ENCODE results near the gene BTBD19.

GRCh38 chr1:44775078-44775929 lies 33.0 kb upstream of the BTBD19 start, which contains the start of gene RPS8:
- TF ChIP-seq, protein P1, sequence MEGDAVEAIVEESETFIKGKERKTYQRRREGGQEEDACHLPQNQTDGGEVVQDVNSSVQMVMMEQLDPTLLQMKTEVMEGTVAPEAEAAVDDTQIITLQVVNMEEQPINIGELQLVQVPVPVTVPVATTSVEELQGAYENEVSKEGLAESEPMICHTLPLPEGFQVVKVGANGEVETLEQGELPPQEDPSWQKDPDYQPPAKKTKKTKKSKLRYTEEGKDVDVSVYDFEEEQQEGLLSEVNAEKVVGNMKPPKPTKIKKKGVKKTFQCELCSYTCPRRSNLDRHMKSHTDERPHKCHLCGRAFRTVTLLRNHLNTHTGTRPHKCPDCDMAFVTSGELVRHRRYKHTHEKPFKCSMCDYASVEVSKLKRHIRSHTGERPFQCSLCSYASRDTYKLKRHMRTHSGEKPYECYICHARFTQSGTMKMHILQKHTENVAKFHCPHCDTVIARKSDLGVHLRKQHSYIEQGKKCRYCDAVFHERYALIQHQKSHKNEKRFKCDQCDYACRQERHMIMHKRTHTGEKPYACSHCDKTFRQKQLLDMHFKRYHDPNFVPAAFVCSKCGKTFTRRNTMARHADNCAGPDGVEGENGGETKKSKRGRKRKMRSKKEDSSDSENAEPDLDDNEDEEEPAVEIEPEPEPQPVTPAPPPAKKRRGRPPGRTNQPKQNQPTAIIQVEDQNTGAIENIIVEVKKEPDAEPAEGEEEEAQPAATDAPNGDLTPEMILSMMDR (optimal IDR thresholded peaks at IDR 0.05 in 1 of 3, IDR thresholded peaks at IDR 0.05 in 1 of 3, conservative IDR thresholded peaks at IDR 0.05 in 1 of 3; ENCODE audit: extremely low read depth in 1 of 3, insufficient read depth in 2 of 3, low read length in 3 of 3) = peak in 1 of 3 experiments; percentile 1
- TF ChIP-seq EZH2 (IDR thresholded peaks at IDR 0.05; ENCODE audit: low read length) = no peak
